HepG2 (cell line): ENCODE results near the gene PAQR3. TPM values are rescaled to one million over a fixed set of nuclear protein-coding genes. Genes with fewer than 3 reads are reported as not detected.
A peak's percentile ranks its signal among the peaks of the same experiment; 100 is the strongest.

ENCODE experiments used
- GFI1 ChIP-seq: sonication (generic); formaldehyde crosslinking; IDR thresholded peaks from 2 replicates; pipeline ENCODE4 v1.5.0; 2020; ENCODE audit warnings: missing genetic modification reagents, mild to moderate bottlenecking, borderline replicate concordance
- KDM1A ChIP-seq: IDR thresholded peaks from 2 replicates; pipeline ENCODE4 v1.6.1; 2016; ENCODE audit warnings: missing compliant biosample characterization
- MAZ ChIP-seq, 2 experiments: sonication (generic) in 1 of 2; formaldehyde crosslinking in 1 of 2; IDR thresholded peaks; 2 replicates each; pipeline versions ENCODE4 v1.5.0 to v1.6.1; 2012 to 2020; ENCODE audit warnings: low read depth in 2 of 2, mild to moderate bottlenecking in 2 of 2, borderline replicate concordance in 1 of 2, improper control_type of control experiment in 1 of 2, low read length in 1 of 2, missing genetic modification reagents in 1 of 2, moderate library complexity in 1 of 2
- MEF2D ChIP-seq: sonication (generic); formaldehyde crosslinking; IDR thresholded peaks from 2 replicates; pipeline ENCODE4 v1.5.1; 2020; ENCODE audit warnings: mild to moderate bottlenecking, missing genetic modification reagents
- NBN ChIP-seq: fragments of 450-650 bp; conservative IDR thresholded peaks from 2 replicates; pipeline ENCODE4 v1.6.1; 2017
- NR2F1 ChIP-seq, 2 experiments: fragments of 450-650 bp in 1 of 2; formaldehyde crosslinking in 1 of 2; IDR thresholded peaks; 2 replicates each; pipeline versions ENCODE4 v1.5.0 to v1.6.1; 2016 to 2020; ENCODE audit warnings: mild to moderate bottlenecking in 1 of 2, missing compliant biosample characterization in 1 of 2, missing genetic modification reagents in 1 of 2, moderate library complexity in 1 of 2
- SIX4 ChIP-seq: sonication (generic); formaldehyde crosslinking; IDR thresholded peaks from 2 replicates; pipeline ENCODE4 v1.4.0; 2020; ENCODE audit warnings: missing genetic modification reagents
- TEAD2 ChIP-seq: sonication (generic); formaldehyde crosslinking; IDR thresholded peaks from 2 replicates; pipeline ENCODE4 v1.9.0; 2021; ENCODE audit warnings: missing genetic modification reagents
- ZNF17 ChIP-seq: sonication (generic); formaldehyde crosslinking; IDR thresholded peaks from 2 replicates; pipeline ENCODE4 v1.5.0; 2020; ENCODE audit warnings: mild to moderate bottlenecking, missing genetic modification reagents
- ZNF207 ChIP-seq: fragments of 450-650 bp; IDR thresholded peaks from 2 replicates; pipeline ENCODE4 v1.6.1; 2016; ENCODE audit warnings: antibody characterized with exemption, borderline replicate concordance
- ZNF333 ChIP-seq: sonication (generic); formaldehyde crosslinking; IDR thresholded peaks from 2 replicates; pipeline ENCODE4 v1.4.0; 2020; ENCODE audit warnings: mild to moderate bottlenecking, missing genetic modification reagents, borderline replicate concordance
- ZNF543 ChIP-seq: sonication (generic); formaldehyde crosslinking; IDR thresholded peaks from 2 replicates; pipeline ENCODE4 v1.4.0; 2020; ENCODE audit warnings: mild to moderate bottlenecking, missing genetic modification reagents
- polyA plus RNA-seq, 8 experiments: library from polyadenylated mRNA; depleted of rRNA in 3 of 8; stranded (reverse) in 7 of 8; unstranded in 1 of 8; fragments of >200 nt; fragmentation: Illumina TruSeq in 4 of 8; extraction: Trizol in 4 of 8; gene quantifications; 2 replicates each; pipeline versions ENCODE4 v1.2.1 to v1.2.3, GENCODE V29; 2011 to 2016; ENCODE audit warnings: low read depth in 4 of 8, missing spikeins in 1 of 8, mixed read lengths in 1 of 8; ENCODE audit not compliant: insufficient read depth in 1 of 8
- total RNA-seq, 5 experiments: library from RNA; depleted of rRNA; stranded (reverse); fragments of >200 nt; fragmentation: Illumina TruSeq; extraction: Trizol; gene quantifications; 2 replicates each; pipeline ENCODE4 v1.2.3, GENCODE V29; 2016; ENCODE audit warnings: low read depth in 1 of 5
- TF ChIP-seq, protein P1 (sequence below): sonication (generic); formaldehyde crosslinking; IDR thresholded peaks from 2 replicates; pipeline ENCODE4 v1.8.1; 2023; ENCODE audit warnings: mild to moderate bottlenecking, missing genetic modification reagents, borderline replicate concordance
- TF ChIP-seq, protein P2 (sequence below): sonication (generic); formaldehyde crosslinking; IDR thresholded peaks from 2 replicates; pipeline ENCODE4 v1.4.0; 2020; ENCODE audit warnings: missing genetic modification reagents
- TF ChIP-seq, protein P3 (sequence below): sonication (generic); formaldehyde crosslinking; IDR thresholded peaks from 2 replicates; pipeline ENCODE4 v1.5.1; 2020; ENCODE audit warnings: missing genetic modification reagents, mild to moderate bottlenecking, borderline replicate concordance
- TF ChIP-seq, protein P4 (sequence below): sonication (generic); formaldehyde crosslinking; IDR thresholded peaks from 2 replicates; pipeline ENCODE4 v1.5.0; 2020; ENCODE audit warnings: mild to moderate bottlenecking, missing genetic modification reagents
- TF ChIP-seq, protein P5 (sequence below): sonication (generic); formaldehyde crosslinking; IDR thresholded peaks from 2 replicates; pipeline ENCODE4 v1.5.0; 2020; ENCODE audit warnings: mild to moderate bottlenecking, missing genetic modification reagents
- TF ChIP-seq, protein P6 (sequence below): sonication (generic); formaldehyde crosslinking; IDR thresholded peaks from 2 replicates; pipeline ENCODE4 v1.5.0; 2020; ENCODE audit warnings: missing genetic modification reagents

The PAQR3 gene
- total and polyA plus RNA-seq, 2 of the 13 experiments (the other 11 are each of a cell fraction or from before 2014, with no cell fraction given): 9.9 to 13.6 TPM

DNA sequence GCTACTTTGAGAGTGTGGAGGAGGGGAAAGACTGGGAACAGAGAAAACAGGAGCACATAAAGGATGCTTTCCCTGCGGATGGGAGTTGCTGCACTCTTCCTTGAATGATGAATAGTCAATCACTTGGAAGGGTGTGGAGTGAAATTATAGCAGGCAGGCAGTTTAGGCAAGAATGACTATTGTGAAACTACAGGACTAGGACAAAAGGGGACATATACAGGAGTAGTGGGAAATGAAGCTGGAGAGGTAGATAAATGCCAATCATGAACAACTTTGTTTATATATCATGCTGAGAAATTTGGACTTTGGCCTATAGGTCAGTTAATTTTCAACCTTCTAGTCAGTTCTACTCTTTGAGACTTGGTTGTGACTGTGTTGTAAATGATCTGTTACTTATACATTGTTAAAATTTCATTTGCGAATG, 76.9 kb downstream of the PAQR3 start (continued):
- TF ChIP-seq, protein P1, sequence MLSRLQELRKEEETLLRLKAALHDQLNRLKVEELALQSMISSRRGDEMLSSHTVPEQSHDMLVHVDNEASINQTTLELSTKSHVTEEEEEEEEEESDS (CRISPR knock-in tag): no peak
- TF ChIP-seq, protein P2, sequence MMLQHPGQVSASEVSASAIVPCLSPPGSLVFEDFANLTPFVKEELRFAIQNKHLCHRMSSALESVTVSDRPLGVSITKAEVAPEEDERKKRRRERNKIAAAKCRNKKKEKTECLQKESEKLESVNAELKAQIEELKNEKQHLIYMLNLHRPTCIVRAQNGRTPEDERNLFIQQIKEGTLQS: no peak
- TF ChIP-seq ZNF207 (no peak), TEAD2 (CRISPR knock-in tag) (no peak), ZNF17 (CRISPR knock-in tag) (no peak), KDM1A (CRISPR knock-in tag) (peak; percentile 95), MAZ (IDR thresholded peaks at IDR 0.05; ENCODE audit: borderline replicate concordance, low read depth, low read length) (peak; percentile 95), MAZ (CRISPR knock-in tag; IDR thresholded peaks at IDR 0.05; ENCODE audit: low read depth) (no peak), MEF2D (no peak), NBN (no peak), ZNF543 (CRISPR knock-in tag) (no peak), GFI1 (CRISPR knock-in tag) (no peak), ZNF333 (no peak), NR2F1 (CRISPR knock-in tag; IDR thresholded peaks at IDR 0.05) (peak; percentile 21 to 71; a peak in 2 of 4 replicates), SIX4 (peak; percentile 58)
- TF ChIP-seq, protein P3, sequence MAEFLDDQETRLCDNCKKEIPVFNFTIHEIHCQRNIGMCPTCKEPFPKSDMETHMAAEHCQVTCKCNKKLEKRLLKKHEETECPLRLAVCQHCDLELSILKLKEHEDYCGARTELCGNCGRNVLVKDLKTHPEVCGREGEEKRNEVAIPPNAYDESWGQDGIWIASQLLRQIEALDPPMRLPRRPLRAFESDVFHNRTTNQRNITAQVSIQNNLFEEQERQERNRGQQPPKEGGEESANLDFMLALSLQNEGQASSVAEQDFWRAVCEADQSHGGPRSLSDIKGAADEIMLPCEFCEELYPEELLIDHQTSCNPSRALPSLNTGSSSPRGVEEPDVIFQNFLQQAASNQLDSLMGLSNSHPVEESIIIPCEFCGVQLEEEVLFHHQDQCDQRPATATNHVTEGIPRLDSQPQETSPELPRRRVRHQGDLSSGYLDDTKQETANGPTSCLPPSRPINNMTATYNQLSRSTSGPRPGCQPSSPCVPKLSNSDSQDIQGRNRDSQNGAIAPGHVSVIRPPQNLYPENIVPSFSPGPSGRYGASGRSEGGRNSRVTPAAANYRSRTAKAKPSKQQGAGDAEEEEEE (CRISPR knock-in tag): no peak
- TF ChIP-seq, protein P4, sequence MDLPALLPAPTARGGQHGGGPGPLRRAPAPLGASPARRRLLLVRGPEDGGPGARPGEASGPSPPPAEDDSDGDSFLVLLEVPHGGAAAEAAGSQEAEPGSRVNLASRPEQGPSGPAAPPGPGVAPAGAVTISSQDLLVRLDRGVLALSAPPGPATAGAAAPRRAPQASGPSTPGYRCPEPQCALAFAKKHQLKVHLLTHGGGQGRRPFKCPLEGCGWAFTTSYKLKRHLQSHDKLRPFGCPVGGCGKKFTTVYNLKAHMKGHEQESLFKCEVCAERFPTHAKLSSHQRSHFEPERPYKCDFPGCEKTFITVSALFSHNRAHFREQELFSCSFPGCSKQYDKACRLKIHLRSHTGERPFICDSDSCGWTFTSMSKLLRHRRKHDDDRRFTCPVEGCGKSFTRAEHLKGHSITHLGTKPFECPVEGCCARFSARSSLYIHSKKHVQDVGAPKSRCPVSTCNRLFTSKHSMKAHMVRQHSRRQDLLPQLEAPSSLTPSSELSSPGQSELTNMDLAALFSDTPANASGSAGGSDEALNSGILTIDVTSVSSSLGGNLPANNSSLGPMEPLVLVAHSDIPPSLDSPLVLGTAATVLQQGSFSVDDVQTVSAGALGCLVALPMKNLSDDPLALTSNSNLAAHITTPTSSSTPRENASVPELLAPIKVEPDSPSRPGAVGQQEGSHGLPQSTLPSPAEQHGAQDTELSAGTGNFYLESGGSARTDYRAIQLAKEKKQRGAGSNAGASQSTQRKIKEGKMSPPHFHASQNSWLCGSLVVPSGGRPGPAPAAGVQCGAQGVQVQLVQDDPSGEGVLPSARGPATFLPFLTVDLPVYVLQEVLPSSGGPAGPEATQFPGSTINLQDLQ (CRISPR knock-in tag): no peak
- TF ChIP-seq, protein P5, sequence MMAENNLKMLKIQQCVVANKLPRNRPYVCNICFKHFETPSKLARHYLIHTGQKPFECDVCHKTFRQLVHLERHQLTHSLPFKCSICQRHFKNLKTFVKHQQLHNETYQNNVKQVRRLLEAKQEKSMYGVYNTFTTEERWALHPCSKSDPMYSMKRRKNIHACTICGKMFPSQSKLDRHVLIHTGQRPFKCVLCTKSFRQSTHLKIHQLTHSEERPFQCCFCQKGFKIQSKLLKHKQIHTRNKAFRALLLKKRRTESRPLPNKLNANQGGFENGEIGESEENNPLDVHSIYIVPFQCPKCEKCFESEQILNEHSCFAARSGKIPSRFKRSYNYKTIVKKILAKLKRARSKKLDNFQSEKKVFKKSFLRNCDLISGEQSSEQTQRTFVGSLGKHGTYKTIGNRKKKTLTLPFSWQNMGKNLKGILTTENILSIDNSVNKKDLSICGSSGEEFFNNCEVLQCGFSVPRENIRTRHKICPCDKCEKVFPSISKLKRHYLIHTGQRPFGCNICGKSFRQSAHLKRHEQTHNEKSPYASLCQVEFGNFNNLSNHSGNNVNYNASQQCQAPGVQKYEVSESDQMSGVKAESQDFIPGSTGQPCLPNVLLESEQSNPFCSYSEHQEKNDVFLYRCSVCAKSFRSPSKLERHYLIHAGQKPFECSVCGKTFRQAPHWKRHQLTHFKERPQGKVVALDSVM (CRISPR knock-in tag): no peak
- TF ChIP-seq, protein P6, sequence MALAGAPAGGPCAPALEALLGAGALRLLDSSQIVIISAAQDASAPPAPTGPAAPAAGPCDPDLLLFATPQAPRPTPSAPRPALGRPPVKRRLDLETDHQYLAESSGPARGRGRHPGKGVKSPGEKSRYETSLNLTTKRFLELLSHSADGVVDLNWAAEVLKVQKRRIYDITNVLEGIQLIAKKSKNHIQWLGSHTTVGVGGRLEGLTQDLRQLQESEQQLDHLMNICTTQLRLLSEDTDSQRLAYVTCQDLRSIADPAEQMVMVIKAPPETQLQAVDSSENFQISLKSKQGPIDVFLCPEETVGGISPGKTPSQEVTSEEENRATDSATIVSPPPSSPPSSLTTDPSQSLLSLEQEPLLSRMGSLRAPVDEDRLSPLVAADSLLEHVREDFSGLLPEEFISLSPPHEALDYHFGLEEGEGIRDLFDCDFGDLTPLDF (CRISPR knock-in tag): no peak
